SK-N-SH (cell line): ENCODE data around the gene ZBTB7B. TPM values are rescaled to one million over a fixed set of nuclear protein-coding genes. Genes with fewer than 3 reads are reported as not detected.

ENCODE experiments used
- CTCF ChIA-PET: fragments of 300-600, 350-600 bp; formaldehyde crosslinking; extraction: SDS; loops from one replicate; lab custom pipeline; 2021; lab: Yijun Ruan, JAX
- POLR2A ChIA-PET: fragments of 350-600 bp; sonication (Branson Sonifier 250); formaldehyde crosslinking; extraction: SDS; loops from one replicate; lab custom pipeline; 2020; ENCODE audit warnings: antibody characterized with exemption, inconsistent platforms; lab: Yijun Ruan, JAX
- DNase-seq: peaks from one replicate; pipeline ENCODE4 v3.0.0; 2012
- H2AFZ ChIP-seq: fragments of 200-600 bp; sonication (generic); 2 replicates; pipeline ENCODE4 v1.8.1; 2016; ENCODE audit warnings: antibody characterized with exemption, mild to moderate bottlenecking, low read depth
- H3F3A ChIP-seq: fragments of 200-600 bp; sonication (generic); replicated peaks from 2 replicates; pipeline ENCODE3; 2016; ENCODE audit warnings: antibody characterized with exemption, mild to moderate bottlenecking; ENCODE audit not compliant: insufficient read depth
- H3K27ac ChIP-seq, 2 experiments: fragments of 200-500 bp in 1 of 2; fragments of 200-600 bp in 1 of 2; sonication (Bioruptor generic) in 1 of 2; sonication (generic), shearing (Covaris generic) in 1 of 2; 2 replicates each; pipeline versions ENCODE4 v1.5.1 to v1.6.1; 2014 to 2016; ENCODE audit warnings: low read depth in 2 of 2, inconsistent platforms in 1 of 2, low read length in 1 of 2, mild to moderate bottlenecking in 1 of 2, mixed read lengths in 1 of 2
- H3K27me3 ChIP-seq: fragments of 200-600 bp; sonication (generic), shearing (Covaris generic); 2 replicates; pipeline ENCODE4 v1.6.1; 2016; ENCODE audit warnings: mixed run types; ENCODE audit not compliant: insufficient read depth
- H3K36me3 ChIP-seq, 2 experiments: fragments of 200-500 bp in 1 of 2; fragments of 200-600 bp in 1 of 2; sonication (Bioruptor generic) in 1 of 2; sonication (generic) in 1 of 2; replicated peaks in 1 of 2; 2 replicates each; pipeline versions ENCODE3 to v1.5.1; 2014 to 2016; ENCODE audit warnings: low read length in 1 of 2, mild to moderate bottlenecking in 1 of 2; ENCODE audit not compliant: insufficient read depth in 2 of 2, control insufficient read depth in 1 of 2
- H3K4me1 ChIP-seq, 2 experiments: fragments of 200-500 bp in 1 of 2; fragments of 200-600 bp in 1 of 2; sonication (Bioruptor generic) in 1 of 2; sonication (generic), shearing (Covaris generic) in 1 of 2; 2 replicates each; pipeline versions ENCODE4 v1.5.1 to v1.6.1; 2014 to 2016; ENCODE audit warnings: low read depth in 1 of 2, low read length in 1 of 2, mixed run types in 1 of 2; ENCODE audit not compliant: insufficient read depth in 2 of 2, control insufficient read depth in 1 of 2
- H3K4me2 ChIP-seq: fragments of 200-600 bp; sonication (generic), shearing (Covaris generic); 2 replicates; pipeline ENCODE4 v1.6.1; 2017; ENCODE audit warnings: mixed run types
- H3K4me3 ChIP-seq, 2 experiments: fragments of 200-500 bp in 1 of 2; fragments of 200-600 bp in 1 of 2; sonication (Bioruptor generic) in 1 of 2; sonication (generic), shearing (Covaris generic) in 1 of 2; 2 replicates each; pipeline versions ENCODE4 v1.5.1 to v1.8.1; 2014 to 2016; ENCODE audit warnings: low read depth in 2 of 2, inconsistent platforms in 1 of 2, low read length in 1 of 2, mild to moderate bottlenecking in 1 of 2, mixed read lengths in 1 of 2, moderate library complexity in 1 of 2
- H3K79me2 ChIP-seq: fragments of 200-600 bp; sonication (generic); 2 replicates; pipeline ENCODE4 v1.8.1; 2017; ENCODE audit warnings: mild to moderate bottlenecking; ENCODE audit not compliant: insufficient read depth
- H3K9ac ChIP-seq: fragments of 200-600 bp; sonication (generic); 2 replicates; pipeline ENCODE4 v1.6.1; 2017; ENCODE audit warnings: mixed run types
- H3K9me2 ChIP-seq: fragments of 200-600 bp; sonication (generic); 2 replicates; pipeline ENCODE4 v1.6.1; 2017; ENCODE audit warnings: mixed run types
- H3K9me3 ChIP-seq: fragments of 200-600 bp; sonication (generic); 2 replicates; pipeline ENCODE4 v1.6.1; 2017; ENCODE audit warnings: mixed run types, mild to moderate bottlenecking, moderate library complexity
- H4K20me1 ChIP-seq: fragments of 200-600 bp; sonication (generic); 2 replicates; pipeline ENCODE4 v1.6.1; 2017; ENCODE audit warnings: mild to moderate bottlenecking, mixed run types; ENCODE audit not compliant: insufficient read depth
- CHD2 ChIP-seq: fragments of 150-350 bp; IDR thresholded peaks from 2 replicates; pipeline ENCODE4 v1.6.1; 2018; ENCODE audit warnings: low read length; ENCODE audit not compliant: partially characterized antibody
- EP300 ChIP-seq, 2 experiments: IDR thresholded peaks; 2 replicates each; pipeline versions ENCODE4 v1.4.0 to v1.6.1; 2012; ENCODE audit warnings: borderline replicate concordance in 1 of 2, low read depth in 1 of 2, low read length in 1 of 2
- EZH2phosphoT487 ChIP-seq: fragments of 200-600 bp; sonication (generic); IDR thresholded peaks from 2 replicates; pipeline ENCODE4 v1.6.1; 2017; ENCODE audit warnings: low read depth, mixed run types, mild to moderate bottlenecking, antibody characterized with exemption, moderate library complexity, borderline replicate concordance
- FOSL2 ChIP-seq: IDR thresholded peaks from 2 replicates; pipeline ENCODE4 v1.4.0; 2012; ENCODE audit warnings: low read depth, mild to moderate bottlenecking, moderate library complexity, borderline replicate concordance
- FOXM1 ChIP-seq: IDR thresholded peaks from 2 replicates; pipeline ENCODE4 v1.4.0; 2012; ENCODE audit warnings: low read depth, mild to moderate bottlenecking
- GATA2 ChIP-seq: sonication (generic); formaldehyde crosslinking; IDR thresholded peaks from 2 replicates; pipeline ENCODE4 v1.5.0; 2020; ENCODE audit warnings: mild to moderate bottlenecking, missing genetic modification reagents
- MEF2A ChIP-seq: IDR thresholded peaks from 2 replicates; pipeline ENCODE4 v1.4.0; 2012; ENCODE audit warnings: low read depth, borderline replicate concordance
- NFIC ChIP-seq: IDR thresholded peaks from 2 replicates; pipeline ENCODE4 v1.4.0; 2012; ENCODE audit warnings: borderline replicate concordance
- RAD21 ChIP-seq: IDR thresholded peaks from 2 replicates; pipeline ENCODE4 v1.6.1; 2012; ENCODE audit warnings: mild to moderate bottlenecking, low read length
- RFX5 ChIP-seq: IDR thresholded peaks from 2 replicates; pipeline ENCODE4 v1.6.1; 2012; ENCODE audit warnings: mild to moderate bottlenecking, improper control_type of control experiment, low read length
- RXRA ChIP-seq: IDR thresholded peaks from 2 replicates; pipeline ENCODE4 v1.4.0; 2012; ENCODE audit warnings: low read depth, mild to moderate bottlenecking, borderline replicate concordance
- SIN3A ChIP-seq: IDR thresholded peaks from 2 replicates; pipeline ENCODE4 v1.6.1; 2012; ENCODE audit warnings: low read depth, mild to moderate bottlenecking, low read length, moderate library complexity, borderline replicate concordance
- SMC3 ChIP-seq: IDR thresholded peaks from 2 replicates; pipeline ENCODE4 v1.6.1; 2012; ENCODE audit warnings: low read depth, low read length, improper control_type of control experiment
- TAF1 ChIP-seq: IDR thresholded peaks from 2 replicates; pipeline ENCODE4 v1.6.1; 2012; ENCODE audit warnings: low read depth, mild to moderate bottlenecking, low read length, moderate library complexity, borderline replicate concordance
- TCF12 ChIP-seq: IDR thresholded peaks from 2 replicates; pipeline ENCODE4 v1.4.0; 2012
- ZBTB33 ChIP-seq: IDR thresholded peaks from 2 replicates; pipeline ENCODE4 v1.4.0; 2012; ENCODE audit warnings: low read depth, borderline replicate concordance
- WGBS: methylation state at CpG from one replicate; pipeline ENCODE4 v1.1.6; 2017; ENCODE audit warnings: low lambda C conversion rate; 5-methylcytosine and 5-hydroxymethylcytosine counted together
- polyA plus RNA-seq, 3 experiments: library from polyadenylated mRNA; depleted of rRNA; stranded (reverse); fragments of >200 nt; gene quantifications; 2 replicates each; pipeline ENCODE4 v1.2.3, GENCODE V29; 2012
- TF ChIP-seq, protein P1 (sequence below): IDR thresholded peaks from 2 replicates; pipeline ENCODE4 v1.4.0; 2012; ENCODE audit warnings: low read depth, borderline replicate concordance
- TF ChIP-seq, protein P2 (sequence below): IDR thresholded peaks from 2 replicates; pipeline ENCODE4; 2012

The ZBTB7B gene
- polyA plus RNA-seq, 1 of the 3 experiments (the other 2 are of a cell fraction), result 15.7 TPM

DNA sequence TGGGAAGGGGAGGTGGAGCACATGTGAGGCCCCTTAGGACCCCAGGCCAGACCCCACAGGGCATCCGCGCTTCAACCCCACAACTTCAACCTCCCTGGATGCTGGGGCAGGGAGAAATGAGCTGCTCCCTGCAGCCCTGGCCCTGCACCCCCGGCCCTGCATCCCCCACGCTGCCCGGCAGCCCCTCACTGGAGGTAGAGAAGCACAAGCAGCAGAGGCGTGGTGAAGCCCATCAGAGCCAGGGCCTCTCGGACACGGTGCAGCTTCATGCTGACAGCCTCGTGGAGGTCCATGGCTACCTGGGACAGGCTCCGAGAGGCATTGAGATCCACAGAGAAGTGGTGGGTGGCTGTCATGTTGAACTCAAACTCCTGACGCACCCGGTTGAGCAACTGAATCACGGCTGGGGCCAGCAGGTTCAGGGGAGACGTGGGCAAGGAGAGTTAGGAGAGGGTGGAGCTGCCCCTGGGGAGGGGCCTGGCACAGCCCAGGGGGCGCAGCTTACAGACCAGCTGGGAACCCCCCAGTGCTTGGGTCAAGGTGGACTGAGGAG is 27.7 kb downstream of the ZBTB7B start:
- Histone ChIP-seq H2AFZ (no peak overlapping the region), H3K27ac (no peak overlapping the region), H3K4me3 (no peak overlapping the region), H3K27me3 (no peaks in the 10 kb centered on the region), H3K36me3 (no peaks in the 10 kb centered on the region), H3F3A (no peaks in the 10 kb centered on the region), H3K79me2 (no peaks in the 10 kb centered on the region), H3K4me2 (no peak overlapping the region), H3K9ac (no peak overlapping the region), H4K20me1 (no peaks in the 10 kb centered on the region), H3K4me1 (no peaks in the 10 kb centered on the region), H3K9me3 (no peaks in the 10 kb centered on the region), H3K9me2 (no peaks in the 10 kb centered on the region)
- ChIA-PET POLR2A (interaction anchor here (0.5 kb wide), 1 partner anchor 1114 kb away, joined by 4 read pairs; no protein-coding TSS in a partner anchor), CTCF (interaction anchor here (1.5 to 26.0 kb wide), 4 partner anchors 13 to 37 kb away, joined by 3 to 573 read pairs (median 10); partner anchors contain the start of genes EFNA3 and EFNA4)
- 88% methylated on average over 15 of the region's 15 CpGs for WGBS
- DNase-seq, result no peak
- TF ChIP-seq SIN3A (no peak), ZBTB33 (no peak), GATA2 (CRISPR knock-in tag) (no peak), FOXM1 (no peak), SMC3 (no peak), TCF12 (no peak), RAD21 (no peak), RFX5 (no peak), CHD2 (no peak), MEF2A (no peak)
- TF ChIP-seq, protein P1, sequence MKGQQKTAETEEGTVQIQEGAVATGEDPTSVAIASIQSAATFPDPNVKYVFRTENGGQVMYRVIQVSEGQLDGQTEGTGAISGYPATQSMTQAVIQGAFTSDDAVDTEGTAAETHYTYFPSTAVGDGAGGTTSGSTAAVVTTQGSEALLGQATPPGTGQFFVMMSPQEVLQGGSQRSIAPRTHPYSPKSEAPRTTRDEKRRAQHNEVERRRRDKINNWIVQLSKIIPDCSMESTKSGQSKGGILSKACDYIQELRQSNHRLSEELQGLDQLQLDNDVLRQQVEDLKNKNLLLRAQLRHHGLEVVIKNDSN, result no peak
- TF ChIP-seq, protein P2, sequence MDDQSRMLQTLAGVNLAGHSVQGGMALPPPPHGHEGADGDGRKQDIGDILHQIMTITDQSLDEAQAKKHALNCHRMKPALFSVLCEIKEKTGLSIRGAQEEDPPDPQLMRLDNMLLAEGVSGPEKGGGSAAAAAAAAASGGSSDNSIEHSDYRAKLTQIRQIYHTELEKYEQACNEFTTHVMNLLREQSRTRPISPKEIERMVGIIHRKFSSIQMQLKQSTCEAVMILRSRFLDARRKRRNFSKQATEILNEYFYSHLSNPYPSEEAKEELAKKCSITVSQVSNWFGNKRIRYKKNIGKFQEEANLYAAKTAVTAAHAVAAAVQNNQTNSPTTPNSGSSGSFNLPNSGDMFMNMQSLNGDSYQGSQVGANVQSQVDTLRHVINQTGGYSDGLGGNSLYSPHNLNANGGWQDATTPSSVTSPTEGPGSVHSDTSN, result no peak

DNA sequence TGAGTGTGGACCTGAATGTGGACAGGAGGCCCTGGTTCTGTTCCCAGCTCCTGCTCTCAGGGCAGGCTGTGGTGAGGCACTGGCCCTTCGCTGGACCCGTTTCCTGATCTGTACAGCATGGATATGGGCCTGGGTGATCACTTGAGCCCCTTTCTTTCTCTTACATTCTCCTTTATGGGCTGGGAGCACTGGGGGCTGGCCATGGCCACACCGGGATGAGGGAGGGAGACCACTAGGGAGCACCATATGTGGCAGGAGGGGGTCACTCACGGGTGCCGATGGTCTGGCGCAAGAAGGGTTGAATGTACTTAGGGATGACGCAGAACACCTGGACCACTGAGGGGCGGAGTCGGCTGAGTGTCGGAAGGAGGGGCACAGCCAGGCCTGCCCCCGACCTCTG is 28.3 kb downstream of the ZBTB7B start:
- Histone ChIP-seq H3K79me2 (no peaks in the 10 kb centered on the region), H2AFZ (no peak overlapping the region), H3K36me3 (no peaks in the 10 kb centered on the region), H3K4me3 (no peak overlapping the region), H4K20me1 (no peaks in the 10 kb centered on the region), H3K4me2 (no peak overlapping the region), H3K27me3 (no peaks in the 10 kb centered on the region), H3K27ac (no peak overlapping the region), H3K9me2 (no peaks in the 10 kb centered on the region), H3K4me1 (no peaks in the 10 kb centered on the region), H3K9ac (no peak overlapping the region), H3F3A (no peaks in the 10 kb centered on the region), H3K9me3 (no peaks in the 10 kb centered on the region)
- DNase-seq, result no peak
- ChIA-PET CTCF (interaction anchor here (0.9 to 26.0 kb wide), 5 partner anchors 13 to 37 kb away, joined by 3 to 573 read pairs (median 12); partner anchors contain the start of genes EFNA3 and EFNA4), POLR2A (no interaction called here)
- TF ChIP-seq FOSL2 (no peak), EZH2phosphoT487 (no peak), TAF1 (no peak), CHD2 (no peak), GATA2 (CRISPR knock-in tag) (no peak), FOXM1 (no peak), NFIC (no peak), SIN3A (no peak), EP300 (IDR thresholded peaks at IDR 0.05; ENCODE audit: borderline replicate concordance in 1 of 2, low read depth in 1 of 2, low read length in 1 of 2) (no peak), RXRA (no peak)
- TF ChIP-seq, protein P2, result no peak
- WGBS, result 70% methylated on average over 7 of the region's 11 CpGs
